GM20431 (cell line): Measurements from ENCODE around the gene CCDC92.

Experiments used
- in situ Hi-C: fragments of 300-500 bp; cut with MseI, MboI; formaldehyde crosslinking; loops from one replicate; pipeline ENCODE4 v1.15.0; 2020; ENCODE audit warnings: low sequenced_read_pairs; ENCODE audit not compliant: unreplicated experiment

The CCDC92 gene

GRCh38 chr12:124002654-124003053 is 30.0 kb upstream of the CCDC92 start:
- in situ Hi-C loops: no loop called here

- in situ Hi-C loops: no loop called here
Measured at GRCh38 chr12:124002021-124002644, 29.5 kb upstream of the CCDC92 start.

GRCh38 chr12:124001343-124001742 is 28.7 kb upstream of the CCDC92 start:
- in situ Hi-C loops: no loop called here

- in situ Hi-C loops: no loop called here
Measured at GRCh38 chr12:124000111-124000510, 27.5 kb upstream of the CCDC92 start.

GRCh38 chr12:123998991-123999359 is 26.3 kb upstream of the CCDC92 start:
- in situ Hi-C loops: no loop called here

- in situ Hi-C loops: no loop called here
Measured at GRCh38 chr12:123998344-123998990, 25.8 kb upstream of the CCDC92 start.

GRCh38 chr12:123997908-123998307 is 25.3 kb upstream of the CCDC92 start:
- in situ Hi-C loops: no loop called here

GRCh38 chr12:123997033-123997822 is 24.6 kb upstream of the CCDC92 start:
- in situ Hi-C loops: no loop called here

GRCh38 chr12:123996581-123996980 is 23.9 kb upstream of the CCDC92 start:
- in situ Hi-C loops: no loop called here

GRCh38 chr12:123995023-123995748 is 22.6 kb upstream of the CCDC92 start:
- in situ Hi-C loops: no loop called here

- in situ Hi-C loops: no loop called here
Measured at GRCh38 chr12:123992118-123992825, 19.6 kb upstream of the CCDC92 start.

GRCh38 chr12:123991372-123991951 is 18.8 kb upstream of the CCDC92 start:
- in situ Hi-C loops: no loop called here

GRCh38 chr12:123990511-123990910 is 17.9 kb upstream of the CCDC92 start:
- in situ Hi-C loops: no loop called here

- in situ Hi-C loops: no loop called here
Measured at GRCh38 chr12:123989753-123990152, 17.1 kb upstream of the CCDC92 start.

GRCh38 chr12:123989168-123989567 is 16.5 kb upstream of the CCDC92 start:
- in situ Hi-C loops: no loop called here

- in situ Hi-C loops: no loop called here
Measured at GRCh38 chr12:123987022-123987421, 14.4 kb upstream of the CCDC92 start.

- in situ Hi-C loops: no loop called here
Measured at GRCh38 chr12:123986374-123986965, 13.8 kb upstream of the CCDC92 start.

- in situ Hi-C loops: no loop called here
Measured at GRCh38 chr12:123984903-123985302, 12.3 kb upstream of the CCDC92 start.

GRCh38 chr12:123983822-123984485 is 11.3 kb upstream of the CCDC92 start:
- in situ Hi-C loops: no loop called here
